ENCODE results near the gene ARAF. TPM values are rescaled to one million over a fixed set of nuclear protein-coding genes. Genes with fewer than 3 reads are reported as not detected.

Gene ARAF
- total and polyA plus RNA-seq, 2 of the 8 experiments (the other 6 are each of a cell fraction or from before 2014, with no cell fraction given): 39.0 to 45.2 TPM

GRCh38 chrX:47574547-47575301 lies 13.7 kb downstream of the ARAF start:
- DNase-seq (ENCODE audit: low read depth in 1 of 2, low spot score in 2 of 2) (no peak), FAIRE-seq (no peak)
- Histone ChIP-seq H2BK15ac (ENCODE audit: low read length) (no peak overlapping the region), H4K20me1 (replicated peaks in 1 of 2; ENCODE audit: control insufficient read depth in 1 of 2, insufficient read depth in 2 of 2, low read length in 2 of 2) (no peaks in the 10 kb centered on the region), H3K14ac (ENCODE audit: insufficient read length) (no peak overlapping the region), H4K91ac (replicated peaks; ENCODE audit: insufficient read length, low read length) (peak overlapping the region; percentile 91), H3K9ac (replicated peaks in 1 of 4; ENCODE audit: extremely low read depth in 1 of 4, low read depth in 3 of 4, low read length in 3 of 4) (peak overlapping the region in 1 of 4 experiments; percentile 30; a peak in 2 of 7 replicates), H2AFZ (ENCODE audit: low read length) (no peak overlapping the region), H2BK12ac (ENCODE audit: low read depth, low read length) (0 out of 2 replicates have a peak overlapping the region, but pooled peaks have one; percentile 27), H3K4ac (replicated peaks; ENCODE audit: insufficient read length, low read depth, low read length) (no peak overlapping the region), H2BK20ac (ENCODE audit: low read length) (no peak overlapping the region), H3K18ac (ENCODE audit: extremely low read depth, low read length) (no peak overlapping the region; the same call in 1 of the 2 replicates), H2BK5ac (ENCODE audit: low read depth, low read length) (peak overlapping the region; percentile 81; the same call in 1 of the 2 replicates), H3K23me2 (ENCODE audit: low read depth, low read length) (peaks cover 7% of the 10 kb centered on the region; the same call in 1 of the 2 replicates), H3K4me3 (ENCODE audit: extremely low read depth in 1 of 4, insufficient read depth in 2 of 4, low read depth in 3 of 4, low read length in 4 of 4) (peak overlapping the region; percentile 41 to 63 (median 46)), H3K56ac (replicated peaks; ENCODE audit: insufficient read length, low read depth, low read length) (no peak overlapping the region), H3K36me3 (ENCODE audit: control insufficient read depth in 2 of 4, insufficient read depth in 4 of 4, low read length in 3 of 4) (peaks cover 0 to 6% (median 3%) of the 10 kb centered on the region in 4 experiments; a peak in 3 of 8 replicates), H2AK5ac (ENCODE audit: low read depth, low read length) (0 out of 2 replicates have a peak overlapping the region, but pooled peaks have one; percentile 24), H3K27me3 (replicated peaks in 1 of 4; ENCODE audit: control insufficient read depth in 3 of 4, extremely low read depth in 1 of 4, insufficient read depth in 3 of 4, low read length in 3 of 4) (no peaks in the 10 kb centered on the region), H2BK120ac (replicated peaks; ENCODE audit: low read depth, low read length) (no peak overlapping the region), H4K5ac (ENCODE audit: insufficient read length, low read depth, low read length) (peak overlapping the region; percentile 24), H3K9me3 (ENCODE audit: insufficient read depth in 2 of 2, low read depth in 1 of 2, low read length in 1 of 2) (no peaks in the 10 kb centered on the region), H3K79me2 (ENCODE audit: control insufficient read depth in 1 of 2, insufficient read depth in 2 of 2, low read length in 2 of 2) (no peaks in the 10 kb centered on the region), H3K23ac (ENCODE audit: insufficient read length) (no peak overlapping the region), H3K27ac (ENCODE audit: low read depth, low read length) (peak overlapping the region; percentile 85; the same call in 1 of the 2 replicates), H3K4me2 (ENCODE audit: insufficient read depth in 1 of 2, low read depth in 2 of 2, low read length in 2 of 2) (peak overlapping the region; percentile 68 to 82), H3K79me1 (ENCODE audit: low read depth, low read length) (no peaks in the 10 kb centered on the region), H3K4me1 (replicated peaks in 1 of 4; ENCODE audit: control insufficient read depth in 3 of 4, insufficient read depth in 4 of 4, low read length in 3 of 4) (peaks cover 0 to 15% (median 9%) of the 10 kb centered on the region in 4 experiments; a peak in 5 of 7 replicates), H4K8ac (ENCODE audit: extremely low read depth, insufficient read depth, low read length) (peak overlapping the region; percentile 93; the same call in 1 of the 2 replicates)
- POLR2A ChIA-PET (ENCODE audit: partially characterized antibody): interaction anchor here (0.6 to 2.6 kb wide), 8 partner anchors 9 to 56 kb away, joined by 3 to 11 read pairs (median 4); partner anchors contain the start of gene SYN1
- 55% methylated on average over 9 of the region's 27 CpGs; no CpG with 5 or more reads in 1 of the 2 experiments for WGBS, 2 experiments (ENCODE audit: extremely low coverage in 1 of 2, insufficient coverage in 1 of 2, insufficient read length in 1 of 2, insufficient replicate concordance in 2 of 2, low coverage in 1 of 2, low lambda C conversion rate in 2 of 2, missing lambda C conversion rate in 1 of 2)
- CTCF ChIA-PET (ENCODE audit: partially characterized antibody): interaction anchor here (0.7 to 1.6 kb wide), 5 partner anchors 34 to 69 kb away, joined by 3 to 5 read pairs (median 4); no protein-coding TSS in a partner anchor
- 0 out of 2 replicates have a peak, but pooled peaks have one; percentile 8 for TF ChIP-seq POLR2AphosphoS5 (IDR thresholded peaks at IDR 0.05; ENCODE audit: low read depth, low read length)
- no peak for TF ChIP-seq EGR1 (IDR thresholded peaks at IDR 0.05; ENCODE audit: borderline replicate concordance, low read depth, low read length)

All from H1 (cell line).